HG03342 (cell line): ENCODE data around the gene FRAT1.

ENCODE experiments used
- ATAC-seq: cut with Tn5 transposase; IDR thresholded peaks from one replicate; pipeline ENCODE4 v1.9.1; 2021; ENCODE audit warnings: mild to moderate bottlenecking, moderate library complexity; ENCODE audit not compliant: unreplicated experiment

FRAT1 gene

DNA sequence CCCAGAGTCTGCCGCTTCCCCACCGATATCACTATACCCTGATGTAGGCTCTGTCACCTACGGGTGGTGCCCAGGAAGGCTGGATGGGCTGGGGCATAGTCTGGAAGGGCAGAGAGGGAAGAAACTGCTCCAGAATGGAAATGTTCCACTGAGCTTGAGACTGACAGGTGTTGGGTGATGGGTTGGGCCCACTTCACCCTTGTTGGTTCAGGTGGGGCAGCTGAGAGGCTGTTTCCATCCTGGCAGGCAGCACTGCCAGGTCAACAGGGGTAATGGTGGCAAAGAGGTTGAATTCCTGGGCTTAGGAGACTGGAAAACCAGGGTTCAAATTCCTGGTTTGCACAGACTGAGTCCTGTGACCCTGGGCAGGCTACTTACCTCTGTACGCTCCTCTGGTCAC, 44.0 kb downstream of the FRAT1 start:
- no peak for ATAC-seq

GRCh38 chr10:97365761-97366351, 46.8 kb downstream of the FRAT1 start:
- ATAC-seq, result no peak

DNA sequence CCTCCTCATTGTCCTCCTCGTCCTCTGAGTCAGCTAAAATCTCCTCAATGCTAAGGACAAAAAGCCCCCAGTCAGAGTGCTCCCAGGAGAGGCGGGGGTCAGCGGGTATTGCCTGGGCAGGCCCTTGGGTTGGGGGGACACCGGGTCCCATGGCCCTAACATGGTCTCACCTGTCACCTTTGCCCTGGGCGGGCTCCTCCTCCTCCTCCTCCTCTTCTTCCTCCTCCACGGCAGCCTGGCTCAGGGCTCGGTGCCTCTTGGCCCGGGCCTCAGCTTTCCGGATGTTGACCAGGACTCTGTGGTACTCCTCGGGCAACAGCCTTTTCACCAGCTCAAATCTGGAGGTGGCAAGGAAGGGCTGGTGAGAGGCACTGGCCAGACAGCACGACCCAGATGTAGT, 47.5 kb downstream of the FRAT1 start:
- ATAC-seq, result no peak

DNA sequence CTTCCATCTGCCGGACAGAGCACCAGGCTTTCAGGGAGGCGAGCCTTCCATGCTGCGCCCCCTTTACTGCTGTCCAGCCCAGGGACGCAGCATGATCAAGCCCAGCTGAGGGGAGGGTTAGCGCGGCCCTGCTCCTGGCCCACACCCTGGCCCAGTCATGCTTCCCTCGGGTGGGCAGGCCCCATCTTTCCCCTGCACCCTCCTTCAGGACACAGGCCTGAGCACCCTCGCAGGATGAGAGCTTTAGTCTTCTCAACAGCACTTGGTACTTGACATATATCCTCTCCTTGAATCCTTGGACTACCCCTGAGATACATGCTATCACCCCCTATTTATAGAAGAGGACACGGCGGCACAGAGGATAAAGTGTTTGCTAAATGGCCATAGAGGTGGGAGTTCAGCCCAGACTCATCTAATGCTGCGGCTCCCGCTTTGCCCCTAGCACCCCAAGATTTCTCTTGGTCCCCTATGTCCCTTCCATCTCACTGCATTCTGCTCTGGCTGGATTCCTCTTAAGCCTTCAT, 48.1 kb downstream of the FRAT1 start:
- no peak for ATAC-seq
